HG03135 (cell line): ENCODE results near the gene RSPO3.
"Not testable (repeated sequence)": the region's sequence is repeated elsewhere in the genome, so short reads cannot be mapped to it uniquely, and the experiment has no call there.

ENCODE experiments used
- ATAC-seq: cut with Tn5 transposase; IDR thresholded peaks from one replicate; pipeline ENCODE4 v1.9.1; 2021; ENCODE audit warnings: mild to moderate bottlenecking, moderate library complexity; ENCODE audit not compliant: unreplicated experiment

The RSPO3 gene, protein sequence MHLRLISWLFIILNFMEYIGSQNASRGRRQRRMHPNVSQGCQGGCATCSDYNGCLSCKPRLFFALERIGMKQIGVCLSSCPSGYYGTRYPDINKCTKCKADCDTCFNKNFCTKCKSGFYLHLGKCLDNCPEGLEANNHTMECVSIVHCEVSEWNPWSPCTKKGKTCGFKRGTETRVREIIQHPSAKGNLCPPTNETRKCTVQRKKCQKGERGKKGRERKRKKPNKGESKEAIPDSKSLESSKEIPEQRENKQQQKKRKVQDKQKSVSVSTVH

DNA sequence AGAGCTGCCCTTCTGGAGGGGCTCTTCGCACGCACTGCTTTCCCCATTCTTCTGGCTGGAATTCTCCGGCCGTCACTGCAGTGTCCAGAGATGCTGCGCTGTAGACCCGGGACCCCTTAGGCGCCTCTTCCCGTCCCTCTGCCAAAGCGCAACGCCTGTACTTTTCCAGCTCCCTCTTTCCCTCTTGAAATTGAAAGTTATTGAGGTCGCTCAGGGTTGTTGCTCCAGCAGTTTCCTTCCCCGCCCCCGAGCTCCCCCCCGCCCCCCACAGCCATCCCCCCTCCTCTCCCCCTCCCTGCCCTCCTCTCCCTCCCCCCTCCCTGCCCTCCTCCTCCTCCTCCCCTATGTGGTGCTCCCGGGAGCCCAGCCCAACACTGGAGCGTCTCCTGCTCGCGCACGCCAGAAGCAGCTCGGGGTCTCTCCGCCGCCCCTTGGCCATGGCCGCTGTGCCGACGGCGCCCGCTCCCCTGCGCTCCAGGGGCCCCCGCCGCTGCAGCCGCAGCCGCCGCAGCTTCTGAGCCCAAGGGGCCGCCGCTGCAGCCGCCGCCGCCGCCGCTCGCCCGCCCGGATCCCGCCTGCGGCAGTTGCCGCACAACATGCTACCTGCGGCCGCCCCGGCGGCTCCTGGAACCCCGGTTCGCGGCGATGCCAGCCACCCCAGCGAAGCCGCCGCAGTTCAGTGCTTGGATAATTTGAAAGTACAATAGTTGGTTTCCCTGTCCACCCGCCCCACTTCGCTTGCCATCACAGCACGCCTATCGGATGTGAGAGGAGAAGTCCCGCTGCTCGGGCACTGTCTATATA is at the start of gene RSPO3:
Gene RSPO3, plus strand, starts transcription at position 374 of the 804 bp plus-strand sequence. CDS start 522 bp downstream, outside the sequence.
- no peak for ATAC-seq

DNA sequence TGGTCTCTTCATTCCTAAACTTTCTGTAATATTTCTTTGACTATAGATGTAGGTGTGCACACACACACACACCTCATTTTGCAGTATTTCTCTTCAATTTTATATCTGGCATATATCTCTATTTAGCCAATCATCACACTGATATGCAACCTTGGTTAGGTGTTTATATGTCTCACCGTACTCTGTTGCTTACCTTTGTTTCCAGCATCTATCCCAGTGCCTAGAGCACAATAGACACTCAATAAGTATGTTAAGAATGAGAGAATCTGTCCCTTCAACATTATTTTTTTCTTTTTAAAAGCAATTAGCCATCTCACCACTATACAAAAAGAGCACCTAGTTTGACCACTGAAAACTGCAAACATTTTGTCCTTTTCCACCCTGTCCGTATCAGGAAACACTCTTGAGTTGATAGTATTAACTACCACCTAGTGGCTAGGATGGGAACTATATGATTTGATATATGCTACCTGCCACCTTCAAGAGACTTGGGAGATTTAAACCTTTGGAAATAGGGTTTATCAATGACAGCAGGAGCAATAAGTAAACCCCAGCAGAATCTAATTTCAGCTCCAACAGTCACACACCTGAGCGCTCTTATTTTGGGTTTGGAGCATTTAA is 48.7 kb upstream of the RSPO3 start:
- no peak for ATAC-seq

- ATAC-seq: peak; percentile 91
These were observed 45.2 kb upstream of the RSPO3 start for GRCh38 chr6:127073222-127073621.

GRCh38 chr6:127076466-127076865 is 42.0 kb upstream of the RSPO3 start:
- ATAC-seq: no peak

DNA sequence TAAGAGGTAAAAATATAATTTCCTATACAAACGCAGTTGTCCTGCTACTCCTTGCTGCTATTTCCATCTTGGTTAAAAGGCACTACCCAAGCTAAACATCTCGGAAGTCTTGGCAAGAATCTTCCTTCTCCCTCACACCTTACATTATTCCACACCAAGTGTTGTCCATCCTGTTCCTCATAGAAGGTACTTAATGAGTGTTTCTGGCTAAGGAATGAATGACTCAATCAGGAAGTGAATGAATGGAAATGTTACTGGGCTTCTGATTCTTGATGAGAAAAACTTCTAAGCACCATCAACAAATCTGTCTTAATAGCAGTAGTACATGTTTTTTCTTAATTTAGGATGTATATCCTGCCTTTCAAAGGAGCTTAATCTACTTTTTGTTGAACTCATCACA is 40.6 kb upstream of the RSPO3 start:
- ATAC-seq: no peak

DNA sequence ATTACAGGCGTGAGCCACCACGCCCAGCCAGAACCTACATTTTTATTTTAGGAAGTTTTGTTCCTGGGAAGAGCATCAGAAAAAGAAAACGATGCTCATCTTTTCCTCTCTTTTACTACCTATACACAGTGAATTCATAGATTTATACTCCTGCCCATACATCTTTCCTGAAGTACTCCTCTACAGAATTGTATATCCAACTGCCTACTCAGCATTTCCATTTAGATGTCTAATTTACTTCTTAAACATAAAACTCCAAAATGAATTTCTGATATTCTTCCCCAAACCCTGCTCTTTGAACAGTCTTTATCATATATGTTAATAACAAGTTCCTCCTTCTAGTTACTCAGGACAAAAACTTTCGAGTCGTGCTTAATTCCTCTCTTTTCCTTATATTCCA is 39.8 kb upstream of the RSPO3 start:
- no peak for ATAC-seq

DNA sequence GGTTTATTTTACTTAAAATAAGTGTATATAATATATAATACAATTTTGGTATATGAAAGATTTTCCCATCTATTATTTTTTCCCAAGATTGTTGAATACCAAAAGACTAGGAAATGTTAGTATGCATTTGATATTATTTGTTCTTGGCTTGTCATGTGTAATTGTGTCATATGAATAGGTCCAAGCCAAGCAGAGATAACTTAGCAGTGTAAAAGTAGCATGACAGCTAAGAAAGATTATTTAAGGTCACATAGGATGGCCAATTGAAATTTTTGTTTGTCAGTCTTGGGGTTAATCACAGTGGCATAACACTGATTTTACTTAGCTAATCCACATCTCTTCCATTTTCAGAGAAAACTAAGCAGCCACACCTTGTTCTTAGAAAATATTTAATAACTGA is 38.8 kb upstream of the RSPO3 start:
- ATAC-seq: no peak

- ATAC-seq: no peak
These were observed 38.4 kb upstream of the RSPO3 start for GRCh38 chr6:127080081-127080480.

DNA sequence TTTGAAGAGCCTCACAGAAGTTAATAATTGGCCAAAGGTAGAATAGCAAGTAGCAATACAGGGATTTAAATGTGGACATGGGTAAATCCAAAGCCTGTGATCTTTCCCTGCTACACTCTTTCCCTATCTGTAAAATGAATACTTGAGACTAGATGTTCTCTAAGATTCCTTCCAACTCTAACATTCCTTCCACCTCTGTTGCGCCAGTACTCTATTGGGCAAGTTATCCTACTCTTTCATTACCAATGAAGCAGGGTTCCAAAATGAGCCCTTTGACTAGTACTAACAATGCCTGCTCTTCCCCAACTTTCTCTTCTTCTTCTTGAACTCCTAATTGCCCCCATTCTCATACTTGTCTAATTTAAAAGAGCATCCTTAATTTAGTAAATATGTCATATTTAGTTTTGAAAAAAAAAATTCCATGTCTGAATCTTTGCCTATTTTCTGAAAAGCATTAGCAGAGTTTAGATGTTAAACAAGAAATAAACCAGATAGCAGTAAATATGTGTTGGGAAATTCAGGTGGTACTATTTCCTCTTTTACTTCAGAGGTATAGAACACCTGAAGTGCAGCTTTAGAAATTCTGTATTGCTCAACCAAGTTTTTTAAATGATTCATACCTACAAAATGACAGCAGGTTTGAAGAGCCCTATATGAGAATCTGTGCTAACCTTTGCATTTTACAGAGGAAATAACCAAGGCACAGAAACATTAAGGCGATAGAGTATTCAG is 35.1 kb upstream of the RSPO3 start:
- ATAC-seq: no peak

GRCh38 chr6:127083963-127084310 is 34.5 kb upstream of the RSPO3 start:
- ATAC-seq: no peak

DNA sequence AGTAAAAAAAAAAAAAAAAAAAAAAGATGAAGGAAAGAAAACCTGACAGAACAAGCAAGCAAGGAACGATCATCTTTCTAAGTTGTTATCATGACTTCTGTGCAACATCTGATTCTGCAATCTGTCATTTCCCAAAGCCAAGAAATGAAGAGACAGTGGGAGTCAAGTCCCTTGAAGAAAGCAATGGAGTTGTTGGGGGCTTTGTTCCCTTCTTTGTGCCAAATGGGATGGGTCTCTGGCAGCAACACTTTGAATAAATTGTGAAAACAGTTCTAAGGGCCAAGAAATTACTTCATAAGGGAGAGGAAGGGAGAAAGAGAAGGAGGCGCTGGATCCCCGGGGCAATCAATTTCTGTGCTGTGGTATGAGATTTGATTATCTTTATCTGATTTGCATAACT is 33.3 kb upstream of the RSPO3 start:
- ATAC-seq: no peak

DNA sequence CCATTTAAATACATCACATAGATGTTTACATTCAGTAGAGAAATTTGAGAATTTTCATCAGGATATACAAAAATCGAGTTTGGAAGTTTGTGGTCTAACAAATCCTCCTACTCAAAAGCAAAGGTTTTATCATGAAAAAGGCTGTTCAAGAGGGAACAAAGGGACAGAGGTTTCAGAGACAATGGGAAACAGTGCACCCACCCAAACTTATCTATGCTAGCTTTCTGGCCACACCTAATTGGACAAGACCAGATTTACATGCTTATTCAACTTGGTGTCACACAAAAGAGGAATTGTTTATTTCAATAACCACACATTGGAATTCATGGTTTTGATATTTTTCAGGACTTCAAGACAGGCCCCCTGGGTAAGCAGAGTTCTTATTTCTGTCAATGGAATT is 28.4 kb upstream of the RSPO3 start:
- ATAC-seq: no peak

GRCh38 chr6:127092466-127092865 is 26.0 kb upstream of the RSPO3 start:
- ATAC-seq: no peak

- ATAC-seq: no peak
These were observed 23.7 kb upstream of the RSPO3 start for GRCh38 chr6:127094791-127095190.

GRCh38 chr6:127096167-127096566 is 22.3 kb upstream of the RSPO3 start:
- ATAC-seq: no peak

GRCh38 chr6:127097442-127097841 is 21.0 kb upstream of the RSPO3 start:
- ATAC-seq: not testable (repeated sequence)

DNA sequence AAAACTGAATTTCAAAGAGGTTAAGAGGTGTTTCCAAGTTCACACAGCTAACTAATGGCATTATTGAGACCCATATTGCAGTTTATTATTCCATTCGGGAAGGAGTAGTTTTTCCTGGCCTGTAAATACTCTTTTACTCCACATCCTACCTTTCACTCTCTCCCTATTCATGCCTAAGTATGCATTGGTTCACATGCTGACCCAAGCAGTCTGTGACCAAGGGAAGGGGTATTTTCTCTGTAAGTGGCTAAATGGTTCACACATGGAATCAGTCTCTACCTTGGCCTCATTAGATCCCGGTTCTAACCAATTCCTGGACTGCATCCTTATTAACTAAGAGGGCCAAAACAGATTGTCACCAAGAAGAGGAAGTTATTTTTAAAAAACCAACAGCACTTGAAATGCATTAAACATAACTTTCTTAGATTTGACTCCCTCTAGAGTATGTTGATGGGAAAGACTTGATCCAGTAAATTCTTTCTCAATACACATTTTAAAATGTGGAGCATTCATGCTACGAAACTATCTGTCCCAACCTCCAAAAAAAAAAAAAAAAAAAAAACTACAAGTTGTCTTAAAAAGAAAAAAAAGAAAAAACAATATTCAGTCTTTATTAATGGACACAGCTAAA is 17.8 kb upstream of the RSPO3 start:
- no peak for ATAC-seq

DNA sequence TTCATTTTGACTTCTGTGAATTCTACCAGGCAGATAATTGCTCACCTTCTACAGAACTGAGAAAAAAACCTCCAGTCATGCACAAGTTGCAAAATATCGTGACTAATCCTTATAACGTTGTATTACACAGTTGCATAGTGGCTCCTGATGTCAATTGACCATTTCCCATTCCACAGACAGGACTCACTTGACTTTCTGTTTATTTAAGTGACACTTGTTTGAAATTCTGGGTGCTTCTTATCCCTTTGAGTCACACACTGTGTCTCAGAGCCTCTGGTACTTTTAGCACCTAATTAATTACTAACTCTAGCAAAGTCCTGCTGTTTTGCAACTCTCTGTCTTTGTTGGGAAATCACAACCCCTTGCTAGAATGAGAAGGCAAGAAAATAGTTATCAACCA is 16.2 kb upstream of the RSPO3 start:
- no peak for ATAC-seq

DNA sequence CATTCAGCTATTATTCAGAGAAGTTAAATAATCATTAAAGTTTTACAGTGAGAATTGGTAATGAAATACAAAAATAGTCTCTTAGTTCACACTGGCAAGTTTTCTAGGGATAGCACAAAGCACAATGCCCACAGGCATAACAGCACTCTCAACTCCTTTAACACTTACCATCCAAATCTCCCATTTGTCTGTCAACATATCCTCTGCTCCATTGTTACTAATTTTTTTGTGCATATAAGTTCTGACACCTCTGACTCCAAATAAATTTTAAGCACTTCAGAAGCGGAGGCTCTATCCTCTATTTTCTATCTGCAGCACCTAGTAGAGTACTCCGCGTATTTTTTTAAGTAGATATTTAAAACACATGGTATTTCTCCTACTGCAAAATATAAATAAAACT is 15.6 kb upstream of the RSPO3 start:
- ATAC-seq: no peak

DNA sequence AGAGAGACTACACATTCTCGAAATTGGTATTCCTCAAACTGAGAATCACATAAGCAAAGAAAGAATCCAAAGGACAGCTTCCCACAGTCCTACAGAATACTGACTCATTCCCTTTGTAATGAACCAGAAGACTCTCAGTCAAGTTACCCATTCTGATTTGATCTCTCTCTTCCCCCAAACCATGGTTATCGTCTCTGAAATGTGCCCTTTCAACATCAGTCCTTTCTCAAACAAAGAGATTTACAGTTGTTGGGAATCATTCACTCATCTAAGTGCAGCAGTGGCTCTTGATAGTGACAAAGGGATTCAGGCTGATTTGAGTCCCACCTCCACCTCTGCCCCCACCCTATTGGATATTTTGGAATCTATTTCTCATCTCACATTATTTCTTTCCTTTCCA is 15.0 kb upstream of the RSPO3 start:
- ATAC-seq: no peak

DNA sequence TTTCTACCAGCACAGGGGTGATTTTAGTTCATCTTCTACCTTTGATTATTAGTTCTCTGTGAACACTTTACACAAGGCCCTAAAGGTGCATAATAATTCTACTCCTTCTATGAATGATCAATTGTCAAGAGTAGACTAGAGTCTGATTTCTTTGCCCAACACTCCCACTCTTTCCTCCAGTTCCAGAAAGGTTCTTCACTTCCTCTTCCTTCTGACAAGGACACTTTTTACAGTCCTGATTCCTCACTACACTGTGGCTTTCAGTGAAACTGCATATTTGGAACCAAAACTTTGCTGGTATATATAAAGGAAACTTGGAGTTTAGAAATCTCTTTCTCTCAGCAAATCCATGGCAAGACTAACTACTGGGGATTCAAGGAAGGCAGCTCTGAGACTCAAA is 10.6 kb upstream of the RSPO3 start:
- no peak for ATAC-seq
